Measurements from ENCODE around the gene MMP17.

GRCh38 chr12:131786331-131786730, 41.9 kb upstream of the MMP17 start:
- TF ChIP-seq, protein P1, sequence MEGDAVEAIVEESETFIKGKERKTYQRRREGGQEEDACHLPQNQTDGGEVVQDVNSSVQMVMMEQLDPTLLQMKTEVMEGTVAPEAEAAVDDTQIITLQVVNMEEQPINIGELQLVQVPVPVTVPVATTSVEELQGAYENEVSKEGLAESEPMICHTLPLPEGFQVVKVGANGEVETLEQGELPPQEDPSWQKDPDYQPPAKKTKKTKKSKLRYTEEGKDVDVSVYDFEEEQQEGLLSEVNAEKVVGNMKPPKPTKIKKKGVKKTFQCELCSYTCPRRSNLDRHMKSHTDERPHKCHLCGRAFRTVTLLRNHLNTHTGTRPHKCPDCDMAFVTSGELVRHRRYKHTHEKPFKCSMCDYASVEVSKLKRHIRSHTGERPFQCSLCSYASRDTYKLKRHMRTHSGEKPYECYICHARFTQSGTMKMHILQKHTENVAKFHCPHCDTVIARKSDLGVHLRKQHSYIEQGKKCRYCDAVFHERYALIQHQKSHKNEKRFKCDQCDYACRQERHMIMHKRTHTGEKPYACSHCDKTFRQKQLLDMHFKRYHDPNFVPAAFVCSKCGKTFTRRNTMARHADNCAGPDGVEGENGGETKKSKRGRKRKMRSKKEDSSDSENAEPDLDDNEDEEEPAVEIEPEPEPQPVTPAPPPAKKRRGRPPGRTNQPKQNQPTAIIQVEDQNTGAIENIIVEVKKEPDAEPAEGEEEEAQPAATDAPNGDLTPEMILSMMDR (IDR thresholded peaks at IDR 0.05) = no peak
- no peak for TF ChIP-seq POLR2A (IDR thresholded peaks at IDR 0.05)
- TF ChIP-seq POLR2AphosphoS5 (IDR thresholded peaks at IDR 0.05; ENCODE audit: insufficient read depth in 1 of 2, low read depth in 1 of 2) = no peak

All from vagina (tissue), 2 donors.